ENCODE measurements around the gene PLEKHG4B.
A peak's percentile ranks its signal among the peaks of the same experiment; 100 is the strongest.
"Not testable (repeated sequence)": the region's sequence is repeated elsewhere in the genome, so short reads cannot be mapped to it uniquely, and the experiment has no call there.

The PLEKHG4B gene

DNA sequence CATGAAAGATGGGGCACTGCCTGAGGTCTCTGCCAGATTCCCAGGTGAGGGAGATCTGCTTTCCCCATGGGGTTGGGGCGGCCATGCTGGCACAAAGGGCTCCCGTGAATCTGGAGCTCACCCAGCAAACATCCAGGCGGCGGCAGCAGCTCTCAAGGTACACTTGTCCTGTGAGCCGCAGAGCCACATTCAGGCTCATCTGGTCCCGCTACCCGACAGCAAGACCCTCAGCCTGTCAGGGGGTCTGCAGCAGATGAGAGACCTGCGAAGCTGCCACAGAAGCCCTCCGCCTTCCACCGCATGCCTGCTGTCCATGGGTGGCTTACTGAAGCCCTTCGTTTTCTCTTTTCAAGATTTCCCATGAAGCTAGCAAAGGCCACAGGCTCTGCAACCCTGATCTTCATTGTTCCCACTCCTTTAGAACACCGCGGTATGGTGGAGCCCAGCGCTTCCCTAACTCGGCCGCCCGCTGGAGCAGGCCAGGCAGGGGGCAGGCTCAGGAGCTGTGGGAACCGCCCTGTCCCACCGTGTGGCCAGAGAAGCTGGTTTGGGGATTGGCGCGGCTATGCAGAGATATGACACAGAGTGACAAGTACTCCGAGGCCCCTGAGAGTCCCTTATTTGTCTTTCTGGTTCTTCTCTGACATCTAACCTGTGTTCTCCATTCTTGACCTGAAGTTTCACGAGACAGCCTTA is 108.1 kb downstream of the PLEKHG4B start:
- H3K36me3 Mint-ChIP-seq (ENCODE audit: low read depth): peaks cover 25% of the 10 kb centered on the region
- no peaks in the 10 kb centered on the region for H3K9me3 Mint-ChIP-seq
- no peak overlapping the region for H3K27ac Mint-ChIP-seq
- DNase-seq: no peak
- H3K4me1 Mint-ChIP-seq (ENCODE audit: low read depth): peaks cover 3% of the 10 kb centered on the region
- H3K4me3 Mint-ChIP-seq: no peak overlapping the region
- H3K27me3 Mint-ChIP-seq: no peaks in the 10 kb centered on the region

DNA sequence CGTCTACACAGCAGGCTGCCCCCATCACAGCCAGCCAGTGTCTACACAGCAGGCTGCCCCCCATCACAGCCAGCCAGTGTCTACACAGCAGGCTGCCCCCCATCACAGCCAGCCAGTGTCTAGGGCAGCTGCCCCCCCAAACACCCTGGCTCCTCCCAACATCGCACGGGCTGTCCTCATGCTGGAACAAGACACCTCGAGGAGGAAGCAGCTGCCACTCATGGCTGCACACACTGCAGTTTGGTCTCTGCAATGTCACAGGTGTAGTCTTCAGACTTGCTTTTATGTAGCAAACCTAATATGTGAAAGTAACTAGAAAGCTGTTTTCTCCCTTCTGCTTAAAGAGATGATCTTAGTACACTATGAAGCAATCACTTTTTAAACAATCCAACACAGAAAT is 109.0 kb downstream of the PLEKHG4B start:
- no peak overlapping the region for H3K27ac Mint-ChIP-seq
- H3K27me3 Mint-ChIP-seq: no peaks in the 10 kb centered on the region
- no peak overlapping the region for H3K4me3 Mint-ChIP-seq

DNA sequence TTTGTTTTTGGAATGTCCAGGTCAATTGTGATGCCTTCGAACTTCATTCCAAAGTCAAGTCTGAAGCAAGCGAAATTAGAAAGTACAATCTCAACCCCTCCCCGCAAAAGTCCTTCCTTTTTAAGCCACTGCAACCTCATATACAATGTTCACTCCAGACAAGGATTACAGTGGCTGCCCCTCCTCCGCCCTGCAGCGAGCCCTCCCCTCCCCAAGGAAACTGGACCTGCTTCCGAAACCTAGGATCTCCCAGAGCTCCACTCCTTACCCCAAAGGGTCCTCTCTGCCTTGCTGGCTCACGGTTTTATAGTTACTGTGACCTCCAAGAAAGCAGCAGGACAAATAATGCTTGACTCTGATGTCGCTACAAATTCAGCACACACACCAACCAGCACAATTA is 109.7 kb downstream of the PLEKHG4B start:
- Mint-ChIP-seq H3K9me3 (no peaks in the 10 kb centered on the region), H3K27ac (no peak overlapping the region), H3K27me3 (no peaks in the 10 kb centered on the region), H3K36me3 (ENCODE audit: low read depth) (peaks cover 41% of the 10 kb centered on the region), H3K4me1 (ENCODE audit: low read depth) (no peaks in the 10 kb centered on the region), H3K4me3 (no peak overlapping the region)
- no peak for DNase-seq

More for the DNA sequence above, 109.0 kb downstream of the PLEKHG4B start:
- Mint-ChIP-seq H3K9me3 (no peaks in the 10 kb centered on the region), H3K4me1 (ENCODE audit: low read depth) (no peaks in the 10 kb centered on the region), H3K36me3 (ENCODE audit: low read depth) (peaks cover 34% of the 10 kb centered on the region)
- DNase-seq: no peak

DNA sequence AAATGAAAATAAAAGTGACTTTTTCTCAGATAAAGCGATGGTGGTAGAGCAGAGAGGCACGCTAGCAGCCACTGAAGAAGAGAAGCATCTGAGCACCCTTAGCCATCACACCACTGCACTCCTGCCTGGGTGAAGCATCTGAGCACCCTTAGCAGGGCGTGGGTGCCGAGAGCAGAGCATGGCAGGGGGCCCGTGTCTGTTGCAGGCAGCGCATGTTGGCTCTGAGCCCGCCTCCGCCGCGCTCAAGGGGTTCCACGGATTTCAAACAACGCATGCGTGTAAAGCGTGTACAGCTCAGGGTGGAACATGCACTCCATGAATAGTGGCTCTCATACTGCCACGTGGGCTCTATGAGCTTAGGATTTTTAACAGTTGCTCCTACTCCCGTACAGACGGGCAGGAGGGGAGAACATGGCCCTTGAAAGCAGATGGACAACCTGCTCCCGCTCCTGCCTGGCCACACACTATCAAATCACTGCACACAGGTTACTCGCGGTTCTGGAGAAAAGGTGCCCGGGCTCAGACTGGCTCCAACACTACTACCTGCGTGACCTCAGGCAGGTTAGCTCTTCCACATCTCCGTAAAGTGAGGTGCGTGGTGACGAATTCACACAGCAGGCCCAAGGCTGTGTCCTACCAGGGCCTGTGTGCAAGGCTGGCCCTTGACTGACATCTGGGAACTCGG is 111.4 kb downstream of the PLEKHG4B start:
- H3K4me1 Mint-ChIP-seq (ENCODE audit: low read depth): peaks cover 5% of the 10 kb centered on the region
- H3K27me3 Mint-ChIP-seq: no peaks in the 10 kb centered on the region
- DNase-seq: no peak
- peaks cover 57% of the 10 kb centered on the region for H3K36me3 Mint-ChIP-seq (ENCODE audit: low read depth)
- no peak overlapping the region for H3K4me3 Mint-ChIP-seq
- H3K9me3 Mint-ChIP-seq: no peaks in the 10 kb centered on the region
- H3K27ac Mint-ChIP-seq: no peak overlapping the region

DNA sequence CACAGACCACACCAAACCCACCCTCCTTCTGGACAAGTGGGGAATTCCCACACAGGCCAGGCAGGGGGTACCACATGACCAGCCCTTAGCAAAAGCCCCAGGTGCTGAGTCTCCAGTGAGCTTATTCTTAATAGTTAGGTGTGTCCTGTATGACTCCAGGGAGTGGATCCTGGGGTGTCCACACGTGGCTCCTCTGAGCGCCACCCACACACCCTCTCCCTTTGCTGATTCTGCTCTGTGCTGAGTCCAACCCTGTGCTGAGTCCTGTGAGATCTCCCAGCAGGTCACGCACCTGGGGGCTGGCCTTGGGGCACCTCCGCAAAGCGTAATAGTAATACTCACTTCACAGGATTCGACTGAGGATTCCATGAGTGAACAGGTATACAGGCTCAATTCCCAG is 112.0 kb downstream of the PLEKHG4B start:
- peaks cover 8% of the 10 kb centered on the region for H3K4me1 Mint-ChIP-seq (ENCODE audit: low read depth)
- H3K9me3 Mint-ChIP-seq: no peaks in the 10 kb centered on the region
- H3K36me3 Mint-ChIP-seq (ENCODE audit: low read depth): peaks cover 57% of the 10 kb centered on the region
- DNase-seq: no peak
- no peak overlapping the region for H3K27ac Mint-ChIP-seq
- H3K27me3 Mint-ChIP-seq: no peaks in the 10 kb centered on the region
- H3K4me3 Mint-ChIP-seq: no peak overlapping the region

DNA sequence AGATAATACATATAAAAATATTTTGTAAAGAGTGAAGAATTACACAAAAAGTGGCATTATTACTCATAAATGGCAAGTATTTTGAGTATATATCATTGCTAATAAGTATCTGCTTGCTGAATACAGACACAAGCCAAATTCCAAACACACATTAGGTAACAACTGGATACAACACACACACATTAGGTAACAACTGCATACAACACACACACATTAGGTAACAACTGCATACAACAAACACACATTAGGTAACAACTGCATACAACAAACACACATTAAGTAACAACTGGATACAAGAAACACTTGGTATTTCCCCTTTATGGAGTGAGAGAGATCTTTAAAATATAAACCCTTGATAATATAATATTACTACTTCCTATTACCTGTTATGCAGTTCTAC is 112.5 kb downstream of the PLEKHG4B start:
- peaks cover 57% of the 10 kb centered on the region for H3K36me3 Mint-ChIP-seq (ENCODE audit: low read depth)
- no peak overlapping the region for H3K27ac Mint-ChIP-seq
- no peaks in the 10 kb centered on the region for H3K9me3 Mint-ChIP-seq
- H3K4me1 Mint-ChIP-seq (ENCODE audit: low read depth): peaks cover 8% of the 10 kb centered on the region
- no peak for DNase-seq
- H3K27me3 Mint-ChIP-seq: no peaks in the 10 kb centered on the region
- H3K4me3 Mint-ChIP-seq: no peak overlapping the region

DNA sequence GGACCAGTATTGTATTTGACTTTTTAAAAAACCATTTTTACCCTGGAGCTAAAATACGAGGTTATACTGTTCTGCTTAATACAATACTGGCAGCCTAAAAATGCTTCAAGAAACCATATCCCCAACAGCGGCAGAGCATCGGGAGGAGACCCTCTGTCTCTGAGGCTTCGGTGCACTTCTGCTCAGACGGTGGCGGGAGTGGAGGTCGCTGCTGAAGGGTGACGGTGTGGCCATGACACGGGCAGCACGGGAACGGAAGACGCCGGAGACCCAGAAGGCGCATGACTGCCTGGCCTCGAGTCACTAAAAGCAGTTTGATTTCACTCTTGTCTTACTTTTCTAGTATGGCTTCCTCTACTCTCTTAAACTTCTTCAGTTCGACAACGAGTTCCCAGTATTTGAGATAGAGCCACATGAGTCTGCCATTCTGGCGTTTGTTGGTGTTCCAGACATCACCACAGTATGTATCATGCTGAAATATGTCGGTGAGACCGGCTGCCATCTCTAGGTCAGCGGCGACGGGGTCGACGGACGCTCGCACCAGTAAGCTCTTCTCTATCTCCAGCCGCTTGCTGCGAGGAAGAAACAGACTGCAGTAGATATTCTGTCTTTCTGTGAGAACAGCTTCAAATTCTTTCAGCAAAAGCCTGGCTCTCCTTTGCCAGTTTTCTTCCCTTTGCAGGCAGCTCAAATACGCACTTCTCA is 113.2 kb downstream of the PLEKHG4B start:
- no peak for DNase-seq
- Mint-ChIP-seq H3K4me3 (no peak overlapping the region), H3K27ac (no peak overlapping the region), H3K9me3 (no peaks in the 10 kb centered on the region), H3K4me1 (ENCODE audit: low read depth) (peaks cover 15% of the 10 kb centered on the region), H3K27me3 (no peaks in the 10 kb centered on the region), H3K36me3 (ENCODE audit: low read depth) (peaks cover 60% of the 10 kb centered on the region)

DNA sequence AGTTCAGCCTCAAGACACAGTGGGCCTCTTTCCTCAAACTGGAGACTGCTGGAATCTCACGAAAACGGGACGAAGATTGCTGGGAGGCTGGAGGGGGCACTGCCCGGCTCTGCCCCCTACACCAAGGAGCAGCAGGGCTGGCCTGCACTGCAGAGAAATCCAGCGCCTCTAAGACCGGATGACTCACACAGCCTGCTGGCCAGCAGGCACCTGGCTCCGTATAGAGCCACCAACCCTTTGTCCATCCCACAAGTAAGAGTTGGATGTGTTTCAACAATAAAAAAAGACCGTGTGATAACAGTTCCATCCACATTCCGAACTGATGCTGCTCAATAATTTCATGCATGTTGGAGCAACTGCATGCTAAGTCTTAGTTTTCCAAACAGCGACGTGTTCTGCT is 114.4 kb downstream of the PLEKHG4B start:
- no peak overlapping the region for H3K4me3 Mint-ChIP-seq
- no peaks in the 10 kb centered on the region for H3K27me3 Mint-ChIP-seq
- DNase-seq: no peak
- no peak overlapping the region for H3K27ac Mint-ChIP-seq
- peaks cover 64% of the 10 kb centered on the region for H3K36me3 Mint-ChIP-seq (ENCODE audit: low read depth)
- H3K9me3 Mint-ChIP-seq: no peaks in the 10 kb centered on the region
- peaks cover 20% of the 10 kb centered on the region for H3K4me1 Mint-ChIP-seq (ENCODE audit: low read depth)

DNA sequence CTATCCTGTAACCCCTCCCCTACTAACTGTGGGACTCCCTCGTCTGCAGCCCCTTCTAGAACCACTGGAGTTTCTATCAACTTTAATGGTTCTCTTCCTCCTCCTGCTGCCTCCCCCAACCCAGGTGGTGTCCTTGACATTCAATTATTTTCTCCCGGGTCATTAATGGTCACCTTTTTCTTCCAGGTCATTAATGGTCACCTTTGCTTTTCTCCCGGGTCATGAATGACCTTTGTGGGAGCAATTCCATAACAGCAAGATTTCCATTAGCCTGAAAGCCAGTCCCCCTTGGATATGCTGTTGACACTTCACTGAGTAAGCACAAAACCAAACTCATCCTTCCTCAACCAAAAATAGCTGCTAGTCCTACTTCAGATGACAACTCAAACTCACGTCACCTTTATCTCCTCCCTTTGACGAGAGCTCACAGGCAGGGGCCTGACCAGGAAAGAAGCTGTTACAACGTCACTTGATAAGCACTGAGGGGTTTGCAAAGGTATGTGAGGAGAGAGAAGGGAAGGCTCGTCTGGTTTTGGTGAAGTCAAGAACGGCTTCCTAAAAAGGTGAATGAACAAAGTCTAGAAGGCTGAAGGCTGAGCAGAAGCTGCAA is 115.1 kb downstream of the PLEKHG4B start:
- H3K27ac Mint-ChIP-seq: no peak overlapping the region
- H3K27me3 Mint-ChIP-seq: no peaks in the 10 kb centered on the region
- peaks cover 63% of the 10 kb centered on the region for H3K36me3 Mint-ChIP-seq (ENCODE audit: low read depth)
- peaks cover 20% of the 10 kb centered on the region for H3K4me1 Mint-ChIP-seq (ENCODE audit: low read depth)
- no peaks in the 10 kb centered on the region for H3K9me3 Mint-ChIP-seq
- no peak for DNase-seq
- no peak overlapping the region for H3K4me3 Mint-ChIP-seq

DNA sequence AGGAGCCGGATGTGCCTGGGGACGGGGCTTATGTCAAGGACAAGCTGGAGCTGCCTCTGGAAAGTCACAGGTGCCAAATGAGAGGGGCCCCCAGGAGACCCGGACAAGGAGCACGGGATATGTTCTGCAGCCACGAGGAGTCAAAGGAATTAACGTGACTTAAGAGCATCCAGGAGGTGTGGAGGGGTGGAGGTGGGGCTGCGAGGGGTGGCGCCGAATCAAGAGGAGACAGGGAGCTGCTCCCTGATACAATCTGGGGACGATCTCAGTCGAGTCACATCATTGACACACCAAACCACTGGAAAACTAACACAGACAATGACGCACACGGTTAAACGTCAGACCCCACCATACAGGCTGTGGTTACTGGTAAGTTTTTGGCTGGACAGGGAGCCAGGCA is 115.6 kb downstream of the PLEKHG4B start:
- no peak for DNase-seq
- Mint-ChIP-seq H3K4me3 (no peak overlapping the region), H3K27me3 (no peaks in the 10 kb centered on the region), H3K27ac (peak overlapping the region; percentile 57), H3K4me1 (ENCODE audit: low read depth) (peaks cover 20% of the 10 kb centered on the region), H3K36me3 (ENCODE audit: low read depth) (peaks cover 60% of the 10 kb centered on the region), H3K9me3 (no peaks in the 10 kb centered on the region)

DNA sequence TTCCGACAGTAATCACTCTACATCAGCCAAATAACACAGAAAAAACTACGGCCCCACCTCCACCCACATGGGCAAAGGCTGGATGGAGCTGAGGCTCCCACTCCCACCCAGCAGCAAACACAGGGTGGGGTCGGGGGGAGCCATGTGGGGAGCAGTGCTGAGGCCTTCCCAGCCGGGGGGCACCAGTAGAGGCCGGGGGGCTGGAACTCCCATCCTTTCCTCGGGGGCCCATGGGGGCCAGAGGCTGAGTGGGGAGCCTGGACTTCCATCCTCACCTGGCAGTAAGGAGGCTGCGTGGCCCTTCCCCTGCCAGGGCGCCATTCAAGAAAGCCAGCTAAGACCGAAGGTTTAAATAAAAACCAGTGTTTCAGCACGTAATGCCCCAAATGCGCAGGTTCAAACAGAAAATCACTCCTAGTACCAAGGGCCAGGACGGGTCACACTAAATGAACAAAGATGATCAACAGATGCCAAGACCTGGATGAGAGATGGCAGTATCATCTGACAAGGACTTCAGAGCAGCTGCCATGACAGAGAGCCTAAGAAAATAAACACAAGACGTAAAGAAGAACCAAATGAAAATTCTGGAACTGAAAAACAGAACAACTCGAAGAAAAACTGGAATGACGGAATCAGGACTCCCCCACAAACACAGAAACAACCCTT is 116.6 kb downstream of the PLEKHG4B start:
- Mint-ChIP-seq H3K27ac (no peak overlapping the region), H3K4me1 (ENCODE audit: low read depth) (peaks cover 22% of the 10 kb centered on the region), H3K9me3 (no peaks in the 10 kb centered on the region), H3K36me3 (ENCODE audit: low read depth) (peaks cover 56% of the 10 kb centered on the region), H3K4me3 (no peak overlapping the region), H3K27me3 (no peaks in the 10 kb centered on the region)
- no peak for DNase-seq

DNA sequence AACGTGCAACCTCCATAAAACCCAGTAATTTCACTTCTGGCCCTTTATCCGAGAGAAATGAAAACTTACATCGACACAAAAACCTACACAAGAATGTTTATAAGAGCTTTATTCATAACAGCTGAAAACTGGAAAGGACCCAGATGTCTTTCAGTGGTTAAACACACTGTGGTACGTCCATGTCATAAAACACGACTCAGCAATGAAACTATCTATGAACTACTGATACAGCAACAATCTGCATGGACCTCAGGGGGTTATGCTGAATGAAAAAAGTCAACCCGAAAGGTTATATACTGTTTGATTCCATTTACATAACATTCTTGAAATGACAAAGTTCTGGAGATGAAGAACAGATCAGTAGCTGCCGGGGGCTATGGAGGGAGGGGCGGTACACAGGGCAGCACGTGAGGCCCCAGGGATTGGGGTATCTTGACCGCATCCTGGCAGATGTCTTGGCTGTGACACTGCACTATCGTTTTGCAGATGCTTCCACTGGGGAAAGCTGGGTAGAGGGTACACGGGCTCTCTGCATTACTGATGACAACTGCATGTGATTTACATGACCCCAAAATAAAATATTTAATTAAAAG is 121.9 kb downstream of the PLEKHG4B start:
- no peaks in the 10 kb centered on the region for H3K27me3 Mint-ChIP-seq
- no peak for DNase-seq
- H3K4me3 Mint-ChIP-seq: peak overlapping the region; percentile 64
- peak overlapping the region; percentile 96 for H3K27ac Mint-ChIP-seq
- peaks cover 37% of the 10 kb centered on the region for H3K36me3 Mint-ChIP-seq (ENCODE audit: low read depth)
- no peaks in the 10 kb centered on the region for H3K9me3 Mint-ChIP-seq
- H3K4me1 Mint-ChIP-seq (ENCODE audit: low read depth): peaks cover 42% of the 10 kb centered on the region

DNA sequence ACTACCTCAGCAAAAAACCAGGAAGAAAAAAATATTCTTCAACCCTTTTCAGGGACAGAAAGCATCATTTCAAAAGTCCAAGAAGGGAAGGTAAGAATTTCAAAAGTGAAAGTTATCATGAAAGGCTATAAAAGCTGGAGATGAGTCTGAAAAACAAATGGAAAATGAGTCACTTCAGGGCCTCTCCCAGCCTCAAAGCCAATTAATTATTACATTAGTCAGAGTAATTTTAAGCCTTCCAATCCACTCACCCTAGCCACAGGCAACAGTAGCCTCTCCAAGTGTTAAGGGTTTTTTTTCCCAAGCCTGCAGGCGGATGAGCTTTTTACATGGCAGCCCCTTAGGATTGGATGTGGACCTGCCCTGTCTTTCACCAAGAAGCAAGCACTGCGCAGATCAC is 123.3 kb downstream of the PLEKHG4B start:
- H3K4me3 Mint-ChIP-seq: peak overlapping the region; percentile 64
- not testable (repeated sequence) for H3K27me3 Mint-ChIP-seq, DNase-seq, H3K9me3 Mint-ChIP-seq
- peaks cover 37% of the 10 kb centered on the region for H3K4me1 Mint-ChIP-seq (ENCODE audit: low read depth)
- peaks cover 47% of the 10 kb centered on the region for H3K36me3 Mint-ChIP-seq (ENCODE audit: low read depth)
- peak overlapping the region; percentile 96 for H3K27ac Mint-ChIP-seq

DNA sequence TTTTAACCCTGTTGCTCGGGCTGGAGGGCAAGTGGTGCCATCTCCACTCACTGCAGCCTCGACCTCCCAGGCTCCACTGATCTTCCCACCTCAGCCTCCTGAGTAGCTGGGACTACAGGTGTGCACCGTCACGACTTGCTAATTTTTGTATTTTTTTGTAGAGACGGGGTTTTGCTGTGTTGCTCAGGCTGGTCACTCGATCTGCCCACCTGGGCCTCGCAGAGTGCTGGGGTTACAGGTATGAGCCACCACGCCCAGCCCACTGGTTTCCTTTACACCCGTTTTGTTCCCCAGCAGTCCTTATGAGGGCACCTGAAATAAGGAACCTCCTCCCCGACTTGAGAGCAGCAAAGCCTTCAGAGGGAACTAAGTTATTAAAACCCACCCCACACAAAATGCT is 124.1 kb downstream of the PLEKHG4B start:
- not testable (repeated sequence) for H3K27me3 Mint-ChIP-seq, H3K9me3 Mint-ChIP-seq, DNase-seq
- peak overlapping the region; percentile 96 for H3K27ac Mint-ChIP-seq
- H3K4me3 Mint-ChIP-seq: peak overlapping the region; percentile 64
- H3K4me1 Mint-ChIP-seq (ENCODE audit: low read depth): peaks cover 40% of the 10 kb centered on the region
- H3K36me3 Mint-ChIP-seq (ENCODE audit: low read depth): peaks cover 49% of the 10 kb centered on the region
